DOHH2 (cell line): Measurements from ENCODE around the gene C3orf20.

ENCODE experiments used
- CTCF ChIP-seq: fragments of 200-600 bp; sonication (generic); IDR thresholded peaks from one replicate; pipeline ENCODE4 v1.5.1; 2014; ENCODE audit warnings: antibody characterized with exemption, mild to moderate bottlenecking, low read depth, low read length; ENCODE audit not compliant: poor library complexity, severe bottlenecking
- EZH2phosphoT487 ChIP-seq: fragments of 200-600 bp; sonication (generic); IDR thresholded peaks from 2 replicates; pipeline ENCODE4 v1.6.1; 2017; ENCODE audit warnings: borderline replicate concordance, mild to moderate bottlenecking, antibody characterized with exemption, low read length, moderate library complexity, mixed read lengths

DNA sequence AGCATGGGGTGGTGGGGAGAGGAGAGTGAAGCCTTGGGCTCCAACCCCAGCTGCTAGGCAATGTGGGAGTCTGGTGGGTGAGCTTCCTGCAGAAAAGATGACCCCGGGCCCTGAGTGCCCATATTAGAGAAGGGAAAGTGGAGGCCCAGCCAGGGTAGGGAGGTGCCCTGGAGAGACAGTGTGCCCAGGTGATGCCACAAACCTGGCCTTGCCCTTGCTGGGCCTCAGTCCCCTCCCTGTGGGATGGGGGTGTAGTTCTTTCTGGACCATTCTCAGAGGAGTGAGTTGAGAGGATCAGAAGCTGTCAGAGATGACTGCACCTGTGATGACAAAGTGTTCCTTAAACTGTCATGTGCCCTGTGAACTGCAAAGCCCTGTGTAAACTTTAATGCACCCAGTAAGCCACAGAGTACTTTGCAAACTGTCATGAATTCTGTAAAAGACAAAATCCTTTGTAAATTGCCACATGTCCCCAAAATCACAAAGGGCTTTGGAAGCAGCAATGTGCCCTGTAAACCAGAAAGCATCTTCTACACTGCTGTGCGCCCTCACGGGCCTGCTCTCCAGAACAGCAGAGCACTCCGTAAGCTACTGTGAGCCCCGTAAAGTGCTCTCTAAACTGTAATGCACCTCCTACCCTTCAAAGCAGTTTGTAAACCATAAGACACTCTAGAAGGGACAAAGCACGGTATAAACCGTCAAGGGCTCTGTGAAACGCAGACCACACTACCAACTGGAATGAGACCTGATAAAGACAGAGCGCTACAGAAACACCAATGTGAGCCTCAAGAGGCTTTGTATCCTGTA, 92.5 kb downstream of the C3orf20 start:
- TF ChIP-seq CTCF (no peak), EZH2phosphoT487 (no peak)
